CD4-positive, alpha-beta T cell treated with Interleukin-17A for 4 hours (primary cell): Measurements from ENCODE around the gene SIGLEC14.
A peak's percentile ranks its signal among the peaks of the same experiment; 100 is the strongest.
"Not testable (repeated sequence)": the region's sequence is repeated elsewhere in the genome, so short reads cannot be mapped to it uniquely, and the experiment has no call there.

Source experiments
- DNase-seq: peaks from one replicate; pipeline ENCODE4 v3.0.0-alpha.2; 2020; ENCODE audit warnings: mixed read lengths

The SIGLEC14 gene

DNA sequence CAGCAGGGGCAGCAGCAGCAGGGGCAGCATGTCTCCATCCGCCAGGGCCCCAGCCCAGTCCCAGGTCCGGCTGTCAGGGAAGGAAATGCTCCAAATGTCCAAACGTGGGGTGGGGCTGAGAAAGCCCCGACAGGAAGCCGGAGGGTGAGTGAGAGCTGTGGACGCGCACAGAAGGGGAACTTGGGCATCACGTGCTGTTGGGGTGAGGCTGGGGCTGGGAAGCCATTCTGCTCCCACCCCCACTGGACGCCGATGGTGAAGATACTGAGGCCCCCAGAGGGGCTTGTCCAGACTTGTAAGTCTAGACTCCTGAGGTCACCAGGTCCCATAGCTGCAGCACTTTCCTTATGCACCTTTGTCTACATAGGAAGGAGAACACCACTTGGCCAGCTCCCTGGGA, at the start of gene SIGLEC14:
SIGLEC14 (minus strand) TSS at position 96 of the 400 bp plus-strand sequence; CDS start at position 30, 66 bp downstream.
- not testable (repeated sequence) for DNase-seq

DNA sequence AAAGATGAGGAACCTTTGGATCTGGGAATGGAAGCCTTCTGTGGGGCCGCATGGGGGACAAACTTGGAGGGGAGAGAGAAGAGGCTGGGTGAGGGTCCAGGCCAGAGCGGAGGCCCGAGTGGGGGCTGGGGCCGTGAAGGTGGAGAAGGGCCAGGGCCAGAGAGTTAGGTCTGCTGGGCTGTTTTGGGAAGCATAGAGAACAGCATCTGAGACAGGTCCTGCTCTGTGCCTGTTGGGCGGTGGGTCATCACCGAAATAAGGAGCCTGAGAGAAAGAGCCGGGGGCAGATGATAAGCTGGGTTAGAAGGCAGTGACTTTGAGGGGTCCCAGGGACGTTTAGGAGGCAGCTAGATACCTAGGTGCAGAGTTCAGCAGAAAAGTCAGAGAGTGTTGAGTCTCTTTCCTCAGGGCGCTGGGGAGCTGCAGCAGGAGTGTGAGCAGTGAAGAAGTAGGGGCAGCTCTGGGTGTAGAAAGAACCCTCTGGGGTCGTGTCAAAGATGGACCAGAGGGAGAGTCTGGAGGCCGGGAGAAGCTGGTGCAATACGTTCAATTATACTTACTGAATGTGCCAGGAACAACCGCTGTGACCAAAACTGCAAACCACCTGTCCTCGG, 49.2 kb upstream of the SIGLEC14 start:
- no peak for DNase-seq

DNA sequence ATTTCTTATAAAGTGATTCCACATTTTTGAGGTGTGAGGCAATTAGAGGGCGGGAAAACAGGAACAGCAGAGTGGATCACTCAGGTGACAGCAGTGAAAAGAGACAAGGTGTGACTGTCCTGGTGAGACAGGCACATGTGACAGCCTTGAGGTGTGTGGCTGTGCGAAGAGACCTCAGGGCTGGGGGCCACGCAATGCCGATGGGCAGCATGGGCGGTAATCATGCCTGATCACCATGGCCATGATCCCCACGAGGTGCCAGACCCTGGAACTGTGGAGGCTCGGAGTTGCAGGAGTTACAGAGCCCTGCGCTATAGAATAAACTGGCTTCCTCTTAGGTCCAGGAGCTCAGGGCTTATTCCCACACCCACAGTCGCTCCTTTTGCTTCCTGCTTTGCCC, 48.5 kb upstream of the SIGLEC14 start:
- DNase-seq, result no peak

GRCh38 chr19:51694318-51695085, 47.9 kb upstream of the SIGLEC14 start:
- DNase-seq, result no peak

DNA sequence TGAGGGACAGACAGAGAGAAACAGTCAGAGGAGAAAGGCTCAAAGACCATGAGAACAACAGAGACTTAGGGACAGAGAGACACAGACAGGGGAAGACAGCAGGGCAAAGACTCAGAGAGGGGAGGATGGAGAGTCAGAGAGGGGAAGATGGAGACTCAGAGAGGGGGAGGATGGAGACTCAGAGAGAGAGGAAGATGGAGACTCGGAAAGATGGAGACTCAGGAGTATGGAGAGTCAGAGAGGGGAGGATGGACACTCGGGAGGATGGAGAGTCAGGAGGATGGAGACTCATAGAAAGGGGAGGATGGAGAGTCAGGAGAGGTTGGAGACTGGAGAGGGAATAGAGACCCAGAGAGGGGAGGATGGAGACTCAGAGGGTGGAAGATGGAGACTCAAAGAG, 47.2 kb upstream of the SIGLEC14 start:
- no peak for DNase-seq

GRCh38 chr19:51693260-51693659, 46.6 kb upstream of the SIGLEC14 start, which contains the start of gene SPACA6:
SPACA6 (plus strand) TSS chr19:51693330; CDS start chr19:51693527, 197 bp downstream.
- no peak for DNase-seq

DNA sequence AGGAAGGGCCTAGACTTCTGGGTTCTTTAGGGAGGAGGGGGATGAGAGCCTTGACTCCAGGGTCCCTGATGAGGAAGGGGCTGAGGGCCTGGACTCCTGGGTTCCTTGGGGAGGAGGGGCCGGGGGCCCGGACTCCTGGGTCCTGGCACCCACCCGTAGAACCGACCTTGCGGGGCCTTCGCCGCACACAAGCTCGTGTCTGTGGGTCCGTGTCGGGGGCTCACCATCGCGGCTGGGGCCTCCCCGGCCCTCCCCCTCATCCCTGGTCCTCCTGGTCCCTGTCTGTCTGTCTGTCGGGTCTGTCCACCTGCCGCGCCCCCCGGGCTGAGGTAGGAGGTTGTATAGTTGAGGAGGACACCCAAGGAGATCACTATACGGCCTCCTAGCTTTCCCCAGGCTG, 45.8 kb upstream of the SIGLEC14 start:
- DNase-seq, result no peak

DNA sequence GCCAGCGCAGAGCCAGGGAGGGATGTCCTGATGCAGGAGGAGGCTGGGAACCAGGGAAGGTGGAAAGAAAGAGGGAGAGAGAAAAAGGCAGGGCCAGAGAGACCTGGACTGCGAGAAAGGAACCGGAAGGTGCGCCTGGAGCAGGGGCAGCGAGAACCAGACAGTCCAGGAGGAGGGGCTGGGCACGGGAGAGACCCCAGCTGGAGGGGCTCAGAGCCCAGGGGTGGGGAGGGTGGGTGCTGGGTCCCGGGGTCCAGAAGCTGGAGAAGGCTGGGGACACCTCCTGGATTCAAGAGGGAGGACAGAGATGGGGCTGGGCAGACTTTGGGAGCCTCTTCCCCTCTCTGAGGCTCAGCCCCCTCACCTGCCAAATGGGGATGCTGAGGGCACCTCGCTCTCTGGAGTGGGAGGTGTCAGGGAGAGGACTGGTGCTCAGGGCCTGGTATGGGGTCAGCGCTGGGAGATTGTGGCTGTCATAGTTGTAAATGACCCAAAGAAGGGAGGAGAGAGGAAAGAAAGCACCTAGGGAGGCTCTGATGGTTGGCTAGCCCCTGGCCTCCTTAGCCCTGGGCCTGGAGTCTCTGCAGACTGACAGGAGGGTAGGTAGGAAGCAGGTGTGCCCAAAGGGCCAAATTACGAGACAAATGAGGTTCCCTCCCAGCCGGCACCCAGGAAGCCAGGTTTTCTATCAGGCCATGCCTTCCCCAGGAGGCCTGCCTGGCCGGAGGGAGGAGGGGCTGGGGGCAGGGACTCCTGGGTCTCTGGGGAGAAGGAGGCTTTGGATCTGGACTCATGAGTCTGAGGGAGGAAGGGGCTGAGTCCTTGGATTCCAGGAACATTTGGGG, 45.2 kb upstream of the SIGLEC14 start:
- no peak for DNase-seq

- DNase-seq, result no peak
These were observed 44.5 kb upstream of the SIGLEC14 start for GRCh38 chr19:51691074-51691583.

DNA sequence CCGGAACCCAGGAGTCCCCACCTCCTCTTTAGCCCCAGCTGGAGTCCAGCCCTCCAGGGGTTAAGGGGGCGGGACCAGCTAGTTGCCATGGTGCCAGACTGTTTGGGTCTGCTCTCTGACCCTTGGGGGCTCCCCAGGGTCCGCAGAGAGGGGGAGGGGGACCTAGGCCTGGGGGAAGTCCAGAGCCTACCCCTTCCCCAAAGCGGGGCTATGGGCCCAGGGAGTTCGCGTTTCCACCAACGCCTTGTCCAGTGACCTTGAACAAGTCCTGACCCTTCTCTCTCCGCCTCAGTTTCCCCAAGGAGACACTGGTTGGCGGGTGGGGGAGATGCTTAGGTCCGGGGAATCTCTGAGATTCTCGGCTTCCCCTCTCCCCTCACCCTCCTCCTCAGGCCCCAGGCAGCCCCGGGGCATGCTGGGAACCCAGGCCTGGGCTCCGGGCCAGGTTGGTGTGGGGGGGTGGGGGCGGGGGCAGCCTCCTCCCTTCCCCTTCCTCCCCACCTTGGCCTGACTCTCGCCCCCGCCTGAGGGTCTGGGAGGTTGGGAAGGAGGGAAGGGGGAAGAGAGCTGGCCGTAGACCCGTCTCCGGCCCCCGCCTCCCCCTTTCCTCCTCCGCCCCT, 43.9 kb upstream of the SIGLEC14 start:
- peak; percentile 76 for DNase-seq

DNA sequence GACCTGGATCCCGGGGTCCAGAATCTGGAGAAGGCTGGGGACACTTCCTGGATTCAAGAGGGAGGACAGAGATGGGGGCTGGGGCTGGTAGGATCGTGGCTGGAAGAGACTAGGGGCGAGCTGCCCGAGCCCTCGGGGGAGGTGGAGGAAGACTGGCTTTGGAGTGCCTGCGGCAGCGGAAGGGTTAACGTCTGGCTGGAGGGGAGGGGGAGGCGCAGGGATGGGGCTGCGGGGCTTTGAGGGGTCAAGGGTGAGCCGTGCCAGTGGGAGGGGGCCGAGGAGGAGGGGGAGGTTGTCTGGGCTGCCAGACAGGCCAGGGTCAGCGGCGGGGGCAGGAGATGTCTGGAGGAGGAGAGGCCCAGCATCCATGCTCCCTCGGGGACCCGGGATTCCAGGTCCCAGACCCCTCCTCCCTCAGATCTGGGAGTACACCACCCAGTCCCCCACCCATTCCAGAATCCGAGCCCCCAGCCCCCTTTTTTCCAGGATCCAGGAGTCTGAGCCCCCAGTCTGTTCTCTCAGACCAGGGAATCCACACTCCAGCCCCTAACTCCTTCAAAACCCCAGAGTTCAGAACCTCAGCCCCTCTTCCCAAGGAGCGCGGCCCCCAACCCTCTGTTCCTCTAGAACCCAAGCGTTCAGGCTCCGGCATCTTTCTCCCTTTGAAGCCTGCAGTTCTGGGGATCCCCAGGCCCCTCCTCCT, 43.3 kb upstream of the SIGLEC14 start:
- peak; percentile 8 for DNase-seq

GRCh38 chr19:51688671-51689571, 42.3 kb upstream of the SIGLEC14 start:
- DNase-seq, result peak; percentile 40

- no peak for DNase-seq
These were observed 41.4 kb upstream of the SIGLEC14 start for GRCh38 chr19:51687791-51688670.

- no peak for DNase-seq
These were observed 39.5 kb upstream of the SIGLEC14 start for GRCh38 chr19:51686171-51686570.

DNA sequence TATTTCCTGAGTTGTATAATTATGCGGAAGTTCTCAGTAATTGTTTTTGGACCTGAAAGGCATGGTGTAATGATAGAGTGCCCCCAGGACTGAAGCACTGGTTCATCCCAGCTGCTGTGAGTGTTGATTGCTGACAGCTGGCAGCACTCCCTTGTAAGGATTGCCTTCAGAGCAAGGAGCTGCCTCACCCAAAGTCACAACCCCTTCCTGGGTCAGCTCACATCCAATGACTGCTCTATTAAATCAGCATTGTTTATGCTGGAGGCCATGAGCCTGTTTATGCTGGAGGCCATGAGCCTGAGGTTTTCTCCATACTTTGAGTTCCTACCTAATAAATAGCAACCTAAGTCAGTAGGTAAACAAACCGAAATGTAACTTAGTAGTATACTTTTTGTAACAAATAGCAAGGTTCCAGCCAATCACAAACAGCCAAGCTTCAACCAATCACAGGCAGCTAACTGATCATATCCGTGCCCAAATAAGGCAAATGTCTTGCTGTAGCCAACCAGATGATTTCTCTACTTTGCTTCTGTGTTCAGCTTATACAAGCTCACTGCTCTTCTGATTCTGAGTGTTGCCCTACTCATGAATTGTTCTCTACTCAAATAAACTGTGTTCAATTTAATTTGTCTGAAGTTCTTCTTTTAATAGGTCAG, 34.8 kb upstream of the SIGLEC14 start:
- no peak for DNase-seq

- no peak for DNase-seq
These were observed 33.8 kb upstream of the SIGLEC14 start for GRCh38 chr19:51680474-51680873.

DNA sequence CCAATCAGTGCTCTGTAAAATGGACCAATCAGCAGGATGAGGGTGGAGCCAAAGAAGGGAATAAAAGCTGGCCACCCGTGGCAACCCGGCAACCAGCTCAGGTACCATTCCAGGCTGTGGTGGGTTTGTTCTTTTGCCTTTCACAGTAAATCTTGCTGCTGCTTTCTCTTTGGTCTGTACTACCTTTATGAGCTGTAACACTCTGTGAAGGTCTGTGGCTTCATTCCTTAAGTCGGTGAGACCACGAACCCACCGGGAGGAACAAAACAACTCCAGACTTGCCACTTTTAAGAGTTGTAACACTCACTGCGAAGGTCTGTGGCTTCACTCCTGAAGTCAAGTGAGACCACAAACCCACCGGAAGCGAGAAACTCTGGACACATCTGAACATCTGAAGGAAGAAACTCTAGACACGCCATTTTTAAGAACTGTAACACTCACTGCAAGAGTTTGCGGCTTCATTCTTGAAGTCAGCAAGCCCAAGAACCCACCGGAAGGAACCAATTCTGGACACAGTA, 30.0 kb upstream of the SIGLEC14 start:
- DNase-seq, result peak; percentile 51

- peak; percentile 19 for DNase-seq
These were observed 29.4 kb upstream of the SIGLEC14 start for GRCh38 chr19:51675911-51676565.

DNA sequence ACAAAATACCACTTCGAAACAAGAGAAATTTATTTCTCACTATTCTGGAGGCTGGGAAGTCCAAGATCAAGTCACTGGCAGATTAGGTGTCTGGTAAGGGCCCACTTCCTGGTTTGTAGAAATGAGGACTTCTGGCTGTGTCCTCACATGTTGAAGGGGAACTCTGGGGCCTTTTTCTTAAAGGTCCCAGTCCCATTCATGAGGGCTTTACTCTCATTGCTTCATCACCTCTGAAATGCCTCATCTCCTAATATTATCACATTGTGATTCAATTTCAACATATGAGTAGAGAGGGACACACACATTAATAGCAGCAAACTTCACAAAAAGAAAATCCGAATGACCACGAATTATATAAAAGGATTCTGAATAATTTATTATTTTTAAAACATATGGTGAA, 21.6 kb upstream of the SIGLEC14 start:
- DNase-seq, result no peak
